CD14-positive monocyte (primary cell): ENCODE measurements around the gene BROX. TPM values are rescaled to one million over a fixed set of nuclear protein-coding genes. Genes with fewer than 3 reads are reported as not detected.

Experiments
- DNase-seq, 3 donors: peaks; one replicate each; pipeline ENCODE4 v3.0.0-alpha.2; 2011 to 2022
- H2AFZ ChIP-seq: 2 replicates; pipeline ENCODE4 v1.6.0; 2012; ENCODE audit warnings: mild to moderate bottlenecking, low read depth, low read length, inconsistent platforms; ENCODE audit not compliant: insufficient read depth, poor library complexity, severe bottlenecking
- H3K27ac ChIP-seq, 2 donors: 1 replicate in 1 of 2; 2 replicates in 1 of 2; pipeline ENCODE4 v1.5.1; 2012 to 2013; ENCODE audit warnings: low read length in 2 of 2, control low read depth in 1 of 2, inconsistent platforms in 1 of 2, low read depth in 1 of 2, mild to moderate bottlenecking in 1 of 2
- H3K27me3 ChIP-seq, 2 donors: one replicate each; pipeline versions ENCODE4 v1.6.0 to v1.6.1; 2011 to 2013; ENCODE audit warnings: low read length in 2 of 2; ENCODE audit not compliant: control insufficient read depth in 2 of 2, insufficient read depth in 2 of 2
- H3K36me3 ChIP-seq, 2 donors: replicated peaks in 1 of 2; 1 replicate in 1 of 2; 2 replicates in 1 of 2; pipeline versions ENCODE4 v1.5.1 to v1.6.1; 2012 to 2013; ENCODE audit warnings: low read length in 2 of 2, control low read depth in 1 of 2, inconsistent platforms in 1 of 2, mild to moderate bottlenecking in 1 of 2; ENCODE audit not compliant: insufficient read depth in 2 of 2, control insufficient read depth in 1 of 2
- H3K4me1 ChIP-seq, 2 donors: 1 replicate in 1 of 2; 2 replicates in 1 of 2; pipeline versions ENCODE4 v1.5.1 to v1.6.1; 2012 to 2013; ENCODE audit warnings: low read length in 2 of 2, control low read depth in 1 of 2, inconsistent platforms in 1 of 2, mild to moderate bottlenecking in 1 of 2, moderate library complexity in 1 of 2; ENCODE audit not compliant: insufficient read depth in 2 of 2, control insufficient read depth in 1 of 2
- H3K4me2 ChIP-seq: replicated peaks from 2 replicates; pipeline ENCODE3; 2012; ENCODE audit warnings: low read length, moderate library complexity, mild to moderate bottlenecking; ENCODE audit not compliant: poor library complexity, severe bottlenecking; ENCODE audit errors: extremely low read depth
- H3K4me3 ChIP-seq, 3 experiments: fragments of 200-600 bp in 1 of 3; sonication (generic) in 1 of 3; replicated peaks in 1 of 3; 1 replicate in 2 of 3; 2 replicates in 1 of 3; pipeline ENCODE4 v1.5.1; 2011 to 2013; ENCODE audit warnings: low read length in 3 of 3, mild to moderate bottlenecking in 3 of 3, control low read depth in 2 of 3, low read depth in 2 of 3, inconsistent platforms in 1 of 3, moderate library complexity in 1 of 3
- H3K79me2 ChIP-seq: 2 replicates; pipeline ENCODE4 v1.6.0; 2012; ENCODE audit warnings: mild to moderate bottlenecking, control low read depth, inconsistent platforms, low read length, moderate library complexity; ENCODE audit not compliant: insufficient read depth
- H3K9ac ChIP-seq: 2 replicates; pipeline ENCODE4 v1.6.0; 2017; ENCODE audit warnings: low read length, mild to moderate bottlenecking; ENCODE audit not compliant: insufficient read depth, poor library complexity, severe bottlenecking
- H3K9me3 ChIP-seq, 2 donors: replicated peaks in 1 of 2; 1 replicate in 1 of 2; 2 replicates in 1 of 2; pipeline versions ENCODE4 v1.5.1 to v1.6.1; 2012 to 2013; ENCODE audit warnings: low read length in 2 of 2, control low read depth in 1 of 2; ENCODE audit not compliant: control insufficient read depth in 1 of 2, insufficient read depth in 1 of 2
- H4K20me1 ChIP-seq: 2 replicates; pipeline ENCODE4 v1.6.0; 2012; ENCODE audit warnings: mild to moderate bottlenecking, low read length, control low read depth, moderate library complexity; ENCODE audit not compliant: insufficient read depth
- H3K27ac Mint-ChIP-seq, 7 donors: one replicate each; pipeline ENCODE4 v1.8.0; 2020; ENCODE audit warnings: mild to moderate bottlenecking in 7 of 7, mixed read lengths in 7 of 7, moderate library complexity in 6 of 7, inconsistent platforms in 2 of 7
- H3K27me3 Mint-ChIP-seq, 3 donors: one replicate each; pipeline ENCODE4 v1.8.0; 2021 to 2022; ENCODE audit warnings: low read depth in 3 of 3, mild to moderate bottlenecking in 3 of 3, mixed read lengths in 3 of 3, moderate library complexity in 3 of 3, inconsistent platforms in 1 of 3
- H3K36me3 Mint-ChIP-seq, 2 donors: one replicate each; pipeline ENCODE4 v1.8.0; 2020; ENCODE audit warnings: mixed read lengths in 2 of 2, inconsistent platforms in 1 of 2, mild to moderate bottlenecking in 1 of 2
- H3K4me1 Mint-ChIP-seq: one replicate; pipeline ENCODE4 v1.8.0; 2020; ENCODE audit warnings: mild to moderate bottlenecking, mixed read lengths
- H3K4me3 Mint-ChIP-seq, 2 donors: one replicate each; pipeline ENCODE4 v1.8.0; 2020; ENCODE audit warnings: mild to moderate bottlenecking in 2 of 2, mixed read lengths in 2 of 2, moderate library complexity in 1 of 2
- H3K9me3 Mint-ChIP-seq, 7 donors: one replicate each; pipeline ENCODE4 v1.8.0; 2020 to 2022; ENCODE audit warnings: mixed read lengths in 7 of 7, mild to moderate bottlenecking in 6 of 7, moderate library complexity in 6 of 7, inconsistent platforms in 2 of 7
- WGBS: methylation state at CpG from one replicate; pipeline ENCODE4 v1.1.5; 2013; ENCODE audit warnings: missing lambda C conversion rate; ENCODE audit not compliant: insufficient coverage; 5-methylcytosine and 5-hydroxymethylcytosine counted together
- intact Hi-C, 2 donors: fragments of 100-400 bp; cut with micrococcal nuclease; formaldehyde crosslinking; loops; one replicate each; pipeline versions ENCODE4 v1.15.0 to v1.15.1; 2023
- polyA plus RNA-seq, 3 donors: library from polyadenylated mRNA; depleted of rRNA in 1 of 3; unstranded in 2 of 3; stranded (reverse) in 1 of 3; fragments of 300-500 nt in 2 of 3; fragments of >200 nt in 1 of 3; fragmentation: Illumina TruSeq in 2 of 3; gene quantifications; 1 replicate in 2 of 3; 2 replicates in 1 of 3; pipeline ENCODE4 v1.2.3, GENCODE V29; 2012 to 2021
- TF ChIP-seq, protein P1 (sequence below): fragments of 200-600 bp; IDR thresholded peaks from one replicate; pipeline ENCODE4 v1.8.0; 2022; ENCODE audit warnings: antibody characterized with exemption, mild to moderate bottlenecking

The BROX gene
- polyA plus RNA-seq, 3 donors, result 9.0 to 35.4 (median 26.2) TPM

DNA sequence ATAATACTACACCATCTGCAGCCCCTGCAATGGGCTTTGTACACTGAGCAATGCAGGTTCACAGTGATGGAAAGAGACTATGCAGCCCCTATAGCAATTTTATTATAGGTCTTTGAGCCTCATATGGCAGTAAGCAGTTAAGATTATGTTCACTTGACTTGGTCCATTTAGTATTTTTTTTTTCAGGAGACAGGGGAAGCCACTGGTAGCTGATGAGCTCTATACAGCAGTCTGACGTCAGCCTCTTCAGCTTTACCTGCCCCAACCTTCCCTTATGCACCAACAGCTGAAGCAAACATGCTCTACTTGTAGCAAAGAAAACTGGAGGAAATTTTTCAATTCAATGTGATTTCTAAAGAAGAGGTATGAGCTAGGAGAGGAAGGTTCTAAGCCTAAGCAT, 32.3 kb upstream of the BROX start:
- no peaks in the 10 kb centered on the region for H3K4me1 ChIP-seq
- no peaks in the 10 kb centered on the region for H3K27me3 ChIP-seq
- H3K9ac ChIP-seq, result no peak overlapping the region
- no peak overlapping the region for H3K4me2 ChIP-seq
- no peaks in the 10 kb centered on the region for H4K20me1 ChIP-seq
- Mint-ChIP-seq H3K27me3 (no peaks in the 10 kb centered on the region), H3K4me3 (no peak overlapping the region), H3K27ac (no peak overlapping the region), H3K4me1 (no peaks in the 10 kb centered on the region), H3K9me3 (no peaks in the 10 kb centered on the region), H3K36me3 (peaks cover 33 to 43% of the 10 kb centered on the region in 2 donors)
- no peak overlapping the region for H3K4me3 ChIP-seq
- DNase-seq, result no peak
- no CpG with 5 or more reads among the region's 1 CpG for WGBS
- no peaks in the 10 kb centered on the region for H3K79me2 ChIP-seq
- TF ChIP-seq, protein P1, sequence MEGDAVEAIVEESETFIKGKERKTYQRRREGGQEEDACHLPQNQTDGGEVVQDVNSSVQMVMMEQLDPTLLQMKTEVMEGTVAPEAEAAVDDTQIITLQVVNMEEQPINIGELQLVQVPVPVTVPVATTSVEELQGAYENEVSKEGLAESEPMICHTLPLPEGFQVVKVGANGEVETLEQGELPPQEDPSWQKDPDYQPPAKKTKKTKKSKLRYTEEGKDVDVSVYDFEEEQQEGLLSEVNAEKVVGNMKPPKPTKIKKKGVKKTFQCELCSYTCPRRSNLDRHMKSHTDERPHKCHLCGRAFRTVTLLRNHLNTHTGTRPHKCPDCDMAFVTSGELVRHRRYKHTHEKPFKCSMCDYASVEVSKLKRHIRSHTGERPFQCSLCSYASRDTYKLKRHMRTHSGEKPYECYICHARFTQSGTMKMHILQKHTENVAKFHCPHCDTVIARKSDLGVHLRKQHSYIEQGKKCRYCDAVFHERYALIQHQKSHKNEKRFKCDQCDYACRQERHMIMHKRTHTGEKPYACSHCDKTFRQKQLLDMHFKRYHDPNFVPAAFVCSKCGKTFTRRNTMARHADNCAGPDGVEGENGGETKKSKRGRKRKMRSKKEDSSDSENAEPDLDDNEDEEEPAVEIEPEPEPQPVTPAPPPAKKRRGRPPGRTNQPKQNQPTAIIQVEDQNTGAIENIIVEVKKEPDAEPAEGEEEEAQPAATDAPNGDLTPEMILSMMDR, result no peak
- intact Hi-C loops, result no loop called here
- no peak overlapping the region for H3K27ac ChIP-seq
- H2AFZ ChIP-seq, result no peak overlapping the region
- H3K9me3 ChIP-seq, result no peaks in the 10 kb centered on the region
- peaks cover 30 to 70% of the 10 kb centered on the region in 2 donors for H3K36me3 ChIP-seq

DNA sequence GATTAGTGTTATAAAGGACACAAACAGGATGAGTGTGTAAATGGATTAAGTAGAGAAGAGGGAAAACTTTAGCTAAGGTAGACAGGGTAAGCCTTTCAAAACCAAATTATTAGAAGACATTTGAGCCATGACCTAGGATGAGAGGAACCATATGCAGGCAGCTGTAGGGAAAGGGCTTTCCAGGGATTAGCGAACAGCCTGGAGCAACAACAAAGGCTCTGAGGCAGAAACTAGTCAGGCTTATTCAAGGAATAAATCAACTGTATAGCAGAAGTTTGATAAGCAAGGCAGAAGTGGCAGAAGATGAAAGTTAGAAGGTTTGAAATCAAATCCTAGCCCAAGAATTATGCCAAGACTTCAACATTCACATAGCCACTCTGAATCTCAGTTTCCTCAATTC, 21.3 kb upstream of the BROX start:
- Mint-ChIP-seq H3K4me1 (no peaks in the 10 kb centered on the region), H3K36me3 (peaks cover 34 to 38% of the 10 kb centered on the region in 2 donors), H3K9me3 (no peaks in the 10 kb centered on the region), H3K27ac (peak overlapping the region in 1 of 7 donors; percentile 39), H3K27me3 (no peaks in the 10 kb centered on the region), H3K4me3 (no peak overlapping the region)
- DNase-seq, result no peak
- Histone ChIP-seq H2AFZ (no peak overlapping the region), H3K4me1 (no peaks in the 10 kb centered on the region), H3K4me2 (no peak overlapping the region), H3K79me2 (peaks cover 9% of the 10 kb centered on the region), H3K27me3 (no peaks in the 10 kb centered on the region), H3K9ac (no peak overlapping the region), H3K4me3 (no peak overlapping the region), H4K20me1 (peaks cover 7% of the 10 kb centered on the region), H3K27ac (no peak overlapping the region), H3K36me3 (peaks cover 41 to 67% of the 10 kb centered on the region in 2 donors), H3K9me3 (no peaks in the 10 kb centered on the region)
- TF ChIP-seq, protein P1, result no peak
- no CpG with 5 or more reads among the region's 1 CpG for WGBS
- intact Hi-C loops, result no loop called here
